ENCODE measurements around the gene MRPL48.
"Not testable (repeated sequence)": the region's sequence is repeated elsewhere in the genome, so short reads cannot be mapped to it uniquely, and the experiment has no call there.

MRPL48 gene

GRCh38 chr11:73787643-73788558, at the start of gene MRPL48:
Gene MRPL48, plus strand, starts transcription at chr11:73787874. Its CDS starts 98 bp downstream, at chr11:73787972.
- DNase-seq (ENCODE audit: low read depth in 3 of 3) = peak; percentile 75 to 80 (median 76)

- DNase-seq (ENCODE audit: low read depth in 3 of 3) = no peak
Observed at GRCh38 chr11:73743045-73743444, 44.6 kb upstream of the MRPL48 start.

DNA sequence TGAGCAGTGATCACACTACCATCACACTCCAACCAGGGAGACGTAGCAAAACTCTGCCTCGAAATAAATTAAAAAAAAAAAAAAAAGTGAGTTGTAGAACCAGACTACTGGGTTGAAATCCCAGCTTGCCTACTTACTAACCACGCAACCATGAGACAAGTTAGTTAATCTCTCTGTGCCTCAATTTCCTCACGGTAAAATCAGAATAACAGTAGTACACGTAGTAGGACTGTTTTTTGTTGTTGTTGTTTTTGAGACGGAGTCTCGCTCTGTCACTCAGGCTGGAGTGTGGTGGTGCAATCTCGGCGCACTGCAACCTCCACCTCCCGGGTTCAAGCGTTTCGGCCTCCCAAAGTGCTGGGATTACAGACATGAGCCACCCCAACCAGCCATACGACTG, 41.0 kb upstream of the MRPL48 start:
- DNase-seq (ENCODE audit: low read depth in 3 of 3) = no peak

DNA sequence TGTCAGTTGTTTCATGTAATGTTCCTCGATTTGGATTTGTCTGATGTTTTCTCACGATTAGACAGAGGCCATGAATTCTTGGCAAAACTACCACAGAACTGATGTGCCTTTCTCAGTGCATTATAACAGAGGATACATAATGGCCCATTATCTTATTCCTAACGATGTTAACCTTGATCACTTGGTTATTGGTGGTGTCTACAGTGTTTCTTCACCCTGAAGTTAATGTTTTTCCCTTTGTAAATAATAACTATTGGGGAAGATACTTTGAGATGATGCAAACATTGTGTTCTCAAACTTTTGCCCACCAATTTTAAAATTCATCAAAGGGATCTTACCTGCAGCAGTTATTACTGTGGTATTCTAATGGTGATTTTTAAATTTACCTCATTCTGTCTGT, 39.9 kb upstream of the MRPL48 start:
- no peak for DNase-seq (ENCODE audit: low read depth in 3 of 3)

- no peak for DNase-seq (ENCODE audit: low read depth in 3 of 3)
Observed at GRCh38 chr11:73748300-73748699, 39.4 kb upstream of the MRPL48 start.

DNA sequence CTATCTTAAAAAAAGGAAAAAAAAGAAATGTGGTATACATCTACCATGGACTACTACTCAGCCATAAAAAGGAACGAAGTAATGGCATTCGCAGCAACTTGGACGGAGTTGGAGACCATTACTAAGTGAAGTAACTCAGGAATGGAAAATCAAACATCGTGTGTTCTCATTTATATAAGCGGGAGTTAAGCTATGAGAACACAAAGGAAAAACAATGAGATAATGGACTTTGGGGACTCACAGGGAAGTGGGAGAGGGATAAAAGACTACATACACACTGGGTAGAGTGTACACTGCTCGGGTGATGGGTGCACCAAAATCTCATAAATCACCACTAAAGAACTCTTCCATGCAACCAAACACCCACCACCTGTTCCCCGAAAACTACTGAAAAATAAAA, 38.6 kb upstream of the MRPL48 start:
- no peak for DNase-seq (ENCODE audit: low read depth in 3 of 3)

DNA sequence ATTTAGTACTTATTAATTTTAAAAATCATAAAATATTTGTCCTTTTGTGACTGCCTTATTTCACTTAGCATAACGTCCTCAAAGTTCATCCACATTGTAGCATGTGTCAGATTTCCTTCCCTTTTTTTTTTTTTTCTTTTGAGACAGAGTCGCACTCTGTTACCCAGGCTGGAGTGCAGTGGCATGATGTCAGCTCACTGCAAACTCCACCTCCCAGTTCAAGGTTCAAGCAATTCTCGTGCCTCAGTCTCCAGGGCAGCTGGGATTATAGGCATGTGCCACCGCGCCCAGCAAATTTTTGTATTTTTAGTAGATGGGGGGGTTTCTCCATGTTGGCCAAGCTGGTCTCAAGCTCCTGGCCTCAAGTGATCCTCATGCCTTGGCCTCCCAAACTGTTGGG, 37.4 kb upstream of the MRPL48 start:
- no peak for DNase-seq (ENCODE audit: low read depth in 3 of 3)

GRCh38 chr11:73750862-73751261, 36.8 kb upstream of the MRPL48 start:
- not testable (repeated sequence) for DNase-seq (ENCODE audit: low read depth in 3 of 3)

- DNase-seq (ENCODE audit: low read depth in 3 of 3) = no peak
Observed at GRCh38 chr11:73752216-73752867, 35.3 kb upstream of the MRPL48 start.

- no peak for DNase-seq (ENCODE audit: low read depth in 3 of 3)
Observed at GRCh38 chr11:73752903-73753302, 34.8 kb upstream of the MRPL48 start.

- no peak for DNase-seq (ENCODE audit: low read depth in 3 of 3)
Observed at GRCh38 chr11:73753938-73754337, 33.7 kb upstream of the MRPL48 start.

DNA sequence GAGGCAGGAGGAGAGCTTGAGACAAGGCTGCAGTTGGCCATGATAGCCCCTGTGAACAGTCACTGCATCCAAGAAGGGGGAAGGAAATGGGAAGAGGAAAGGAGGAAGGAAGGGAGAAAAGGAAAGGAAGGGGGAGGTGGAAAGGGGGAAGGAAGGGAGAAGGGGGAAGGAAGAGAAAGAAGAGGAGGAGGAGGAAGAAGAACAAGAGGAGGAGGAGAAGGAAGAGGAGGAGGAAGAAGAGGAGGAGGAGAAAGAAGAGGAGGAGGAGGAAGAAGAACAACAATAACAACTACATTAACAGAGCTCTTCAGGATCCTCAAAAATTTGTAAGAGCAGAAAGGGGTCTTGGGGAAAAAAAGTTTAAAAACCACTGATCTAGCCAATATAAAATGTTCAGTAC, 32.0 kb upstream of the MRPL48 start:
- DNase-seq (ENCODE audit: low read depth in 3 of 3) = no peak

- no peak for DNase-seq (ENCODE audit: low read depth in 3 of 3)
Observed at GRCh38 chr11:73757598-73757997, 30.1 kb upstream of the MRPL48 start.

- no peak for DNase-seq (ENCODE audit: low read depth in 3 of 3)
Observed at GRCh38 chr11:73758451-73758850, 29.2 kb upstream of the MRPL48 start.

- no peak for DNase-seq (ENCODE audit: low read depth in 3 of 3)
Observed at GRCh38 chr11:73759610-73760134, 28.0 kb upstream of the MRPL48 start.

GRCh38 chr11:73760135-73760678, 27.5 kb upstream of the MRPL48 start:
- no peak for DNase-seq (ENCODE audit: low read depth in 3 of 3)

GRCh38 chr11:73760679-73761402, 26.8 kb upstream of the MRPL48 start, which contains the start of gene RAB6A:
Gene RAB6A, minus strand, starts transcription at chr11:73761074. Its CDS starts 439 bp downstream, at chr11:73760635.
- peak; percentile 96 to 99 (median 99) for DNase-seq (ENCODE audit: low read depth in 3 of 3)

GRCh38 chr11:73761403-73761945, 26.2 kb upstream of the MRPL48 start:
- no peak for DNase-seq (ENCODE audit: low read depth in 3 of 3)

DNA sequence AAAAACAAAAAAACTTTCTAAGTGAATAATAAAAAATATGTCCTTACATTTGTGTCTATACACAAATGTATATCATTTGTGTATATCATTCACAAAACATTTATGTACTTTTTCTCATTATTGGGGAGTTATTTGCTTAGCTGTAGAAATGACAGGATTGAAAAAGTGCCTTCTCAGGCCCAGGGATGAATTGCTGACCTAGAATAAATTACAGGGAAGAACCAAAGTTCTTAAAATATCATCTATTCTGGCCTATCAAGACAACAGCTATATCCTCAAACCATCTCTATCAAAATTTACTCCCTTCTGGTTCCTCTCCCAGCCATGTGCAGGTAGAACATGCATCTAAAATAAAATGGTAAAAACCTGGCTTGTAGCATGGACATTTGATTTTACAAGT, 24.9 kb upstream of the MRPL48 start:
- DNase-seq (ENCODE audit: low read depth in 3 of 3) = no peak

- DNase-seq (ENCODE audit: low read depth in 3 of 3) = no peak
Observed at GRCh38 chr11:73766763-73767162, 20.9 kb upstream of the MRPL48 start.

- DNase-seq (ENCODE audit: low read depth in 3 of 3) = not testable (repeated sequence)
Observed at GRCh38 chr11:73770811-73771210, 16.9 kb upstream of the MRPL48 start.
